Lower leg skin (tissue), 3 donors: ENCODE measurements around the gene MIDN.

Experiments used
- CTCF ChIP-seq, 3 donors: fragments of 450-650 bp; IDR thresholded peaks; one replicate each; pipeline ENCODE4 v1.5.1; 2016; ENCODE audit warnings: antibody characterized with exemption in 3 of 3, mild to moderate bottlenecking in 3 of 3, moderate library complexity in 2 of 3
- POLR2A ChIP-seq, 2 donors: fragments of 450-650 bp; IDR thresholded peaks; one replicate each; pipeline ENCODE4 v1.6.1; 2016 to 2017; ENCODE audit warnings: antibody characterized with exemption in 2 of 2, mild to moderate bottlenecking in 1 of 2, moderate library complexity in 1 of 2

- TF ChIP-seq CTCF (IDR thresholded peaks at IDR 0.05): no peak
- TF ChIP-seq POLR2A (IDR thresholded peaks at IDR 0.05): no peak
Measured at GRCh38 chr19:1213391-1214286, 34.7 kb upstream of the MIDN start.
